HepG2 (cell line): ENCODE measurements around the gene CYB5D1. TPM values are rescaled to one million over a fixed set of nuclear protein-coding genes. Genes with fewer than 3 reads are reported as not detected.
A peak's percentile ranks its signal among the peaks of the same experiment; 100 is the strongest.

Experiments
- BCL6 ChIP-seq: IDR thresholded peaks from 2 replicates; pipeline ENCODE4 v1.6.1; 2016; ENCODE audit warnings: missing genetic modification reagents, missing compliant biosample characterization
- DMAP1 ChIP-seq: IDR thresholded peaks from 2 replicates; pipeline ENCODE4 v1.6.1; 2016
- FOXO1 ChIP-seq: sonication (generic); formaldehyde crosslinking; IDR thresholded peaks from 2 replicates; pipeline ENCODE4 v1.4.0; 2020; ENCODE audit warnings: missing genetic modification reagents
- GATA4 ChIP-seq: sonication (generic); IDR thresholded peaks from 2 replicates; pipeline ENCODE4 v1.6.1; 2016; ENCODE audit warnings: antibody characterized with exemption, low read depth, borderline replicate concordance
- GMEB1 ChIP-seq: sonication (generic); formaldehyde crosslinking; IDR thresholded peaks from 2 replicates; pipeline ENCODE4 v1.5.1; 2020; ENCODE audit warnings: missing genetic modification reagents, mild to moderate bottlenecking, borderline replicate concordance
- KAT8 ChIP-seq: IDR thresholded peaks from 2 replicates; pipeline ENCODE4 v1.6.1; 2016; ENCODE audit warnings: missing genetic modification reagents, missing compliant biosample characterization
- MED13 ChIP-seq: sonication (generic); formaldehyde crosslinking; IDR thresholded peaks from 2 replicates; pipeline ENCODE4 v1.5.0; 2020; ENCODE audit warnings: missing genetic modification reagents
- MYC ChIP-seq: sonication (generic); formaldehyde crosslinking; IDR thresholded peaks from 2 replicates; pipeline ENCODE4 v1.9.0; 2021; ENCODE audit warnings: missing genetic modification reagents, borderline replicate concordance
- NFATC3 ChIP-seq: sonication (generic); formaldehyde crosslinking; IDR thresholded peaks from 2 replicates; pipeline ENCODE4 v1.5.1; 2020; ENCODE audit warnings: mild to moderate bottlenecking, missing genetic modification reagents
- PCBP1 ChIP-seq: fragments of 200-400 bp; formaldehyde crosslinking; IDR thresholded peaks from 2 replicates; pipeline ENCODE4 v1.6.1; 2017; ENCODE audit warnings: mild to moderate bottlenecking, low read depth, low read length, borderline replicate concordance
- POLR2A ChIP-seq, 2 experiments: IDR thresholded peaks; 2 replicates each; pipeline ENCODE4 v1.6.1; 2011; ENCODE audit warnings: low read depth in 2 of 2, low read length in 2 of 2, mild to moderate bottlenecking in 1 of 2, moderate library complexity in 1 of 2; ENCODE audit not compliant: insufficient read depth in 1 of 2
- TBX3 ChIP-seq: fragments of 450-650 bp; IDR thresholded peaks from 2 replicates; pipeline ENCODE4 v1.6.1; 2017; ENCODE audit warnings: antibody characterized with exemption, mild to moderate bottlenecking, inconsistent platforms, borderline replicate concordance
- TIGD3 ChIP-seq: sonication (generic); formaldehyde crosslinking; IDR thresholded peaks from 2 replicates; pipeline ENCODE4 v1.5.1; 2020; ENCODE audit warnings: mild to moderate bottlenecking, missing genetic modification reagents, borderline replicate concordance
- ZBTB21 ChIP-seq: sonication (generic); formaldehyde crosslinking; IDR thresholded peaks from 2 replicates; pipeline ENCODE4 v1.4.0; 2020; ENCODE audit warnings: missing genetic modification reagents
- ZBTB25 ChIP-seq: IDR thresholded peaks from 2 replicates; pipeline ENCODE4 v1.6.1; 2018; ENCODE audit warnings: missing genetic modification reagents
- ZBTB7A ChIP-seq: sonication (generic); formaldehyde crosslinking; IDR thresholded peaks from 2 replicates; pipeline ENCODE4 v1.8.0; 2022; ENCODE audit warnings: mild to moderate bottlenecking, missing genetic modification reagents
- ZNF260 ChIP-seq: sonication (generic); formaldehyde crosslinking; IDR thresholded peaks from 2 replicates; pipeline ENCODE4 v1.4.0; 2020; ENCODE audit warnings: missing genetic modification reagents, low read depth, mild to moderate bottlenecking, borderline replicate concordance
- ZNF343 ChIP-seq: sonication (generic); formaldehyde crosslinking; IDR thresholded peaks from 2 replicates; pipeline ENCODE4 v1.4.0; 2020; ENCODE audit warnings: mild to moderate bottlenecking, missing genetic modification reagents
- ZNF607 ChIP-seq: sonication (generic); formaldehyde crosslinking; IDR thresholded peaks from 2 replicates; pipeline ENCODE4 v1.5.1; 2020; ENCODE audit warnings: missing genetic modification reagents, mild to moderate bottlenecking, borderline replicate concordance
- ZNF687 ChIP-seq: sonication (generic); formaldehyde crosslinking; IDR thresholded peaks from 2 replicates; pipeline ENCODE4 v1.5.1; 2020; ENCODE audit warnings: mild to moderate bottlenecking, missing genetic modification reagents, moderate library complexity
- ZNF7 ChIP-seq: IDR thresholded peaks from 2 replicates; pipeline ENCODE4 v1.6.1; 2016; ENCODE audit warnings: missing biosample characterization, missing genetic modification reagents
- ZNF850 ChIP-seq: sonication (generic); formaldehyde crosslinking; conservative IDR thresholded peaks from 2 replicates; pipeline ENCODE4 v1.9.0; 2021; ENCODE audit warnings: mild to moderate bottlenecking, missing genetic modification reagents
- polyA plus RNA-seq, 8 experiments: library from polyadenylated mRNA; depleted of rRNA in 3 of 8; stranded (reverse) in 7 of 8; unstranded in 1 of 8; fragments of >200 nt; fragmentation: Illumina TruSeq in 4 of 8; extraction: Trizol in 4 of 8; gene quantifications; 2 replicates each; pipeline versions ENCODE4 v1.2.1 to v1.2.3, GENCODE V29; 2011 to 2016; ENCODE audit warnings: low read depth in 4 of 8, missing spikeins in 1 of 8, mixed read lengths in 1 of 8; ENCODE audit not compliant: insufficient read depth in 1 of 8
- total RNA-seq, 5 experiments: library from RNA; depleted of rRNA; stranded (reverse); fragments of >200 nt; fragmentation: Illumina TruSeq; extraction: Trizol; gene quantifications; 2 replicates each; pipeline ENCODE4 v1.2.3, GENCODE V29; 2016; ENCODE audit warnings: low read depth in 1 of 5

The CYB5D1 gene
- total and polyA plus RNA-seq, 2 of the 13 experiments (the other 11 are each of a cell fraction or from before 2014, with no cell fraction given), result 8.9 to 17.0 TPM

GRCh38 chr17:7843536-7844291 lies 14.1 kb upstream of the CYB5D1 start (continued):
- TF ChIP-seq PCBP1 (0 out of 2 replicates have a peak, but pooled peaks have one; percentile 31), BCL6 (CRISPR knock-in tag) (peak; percentile 29; the same call in 1 of the 2 replicates), ZBTB25 (CRISPR knock-in tag) (0 out of 2 replicates have a peak, but pooled peaks have one; percentile 1), ZNF687 (CRISPR knock-in tag) (peak; percentile 66), ZBTB7A (peak; percentile 29; the same call in 1 of the 2 replicates), POLR2A (IDR thresholded peaks at IDR 0.05; ENCODE audit: insufficient read depth in 1 of 2, low read depth in 2 of 2, low read length in 2 of 2) (peak; percentile 58 to 69; a peak in 3 of 4 replicates), NFATC3 (CRISPR knock-in tag) (0 out of 2 replicates have a peak, but pooled peaks have one; percentile 57), GMEB1 (CRISPR knock-in tag) (0 out of 2 replicates have a peak, but pooled peaks have one; percentile 34), MYC (CRISPR knock-in tag) (peak; percentile 77), ZNF260 (CRISPR knock-in tag) (0 out of 2 replicates have a peak, but pooled peaks have one; percentile 50), ZNF7 (CRISPR knock-in tag) (no peak), ZNF850 (CRISPR knock-in tag) (no peak), TIGD3 (CRISPR knock-in tag) (no peak), ZNF607 (CRISPR knock-in tag) (0 out of 2 replicates have a peak, but pooled peaks have one; percentile 4), ZNF343 (CRISPR knock-in tag) (0 out of 2 replicates have a peak, but pooled peaks have one; percentile 32), GATA4 (0 out of 2 replicates have a peak, but pooled peaks have one; percentile 11), FOXO1 (CRISPR knock-in tag) (no peak; the same call in 1 of the 2 replicates), DMAP1 (peak; percentile 25; the same call in 1 of the 2 replicates), KAT8 (CRISPR knock-in tag) (0 out of 2 replicates have a peak, but pooled peaks have one; percentile 43), ZBTB21 (CRISPR knock-in tag) (peak; percentile 84), MED13 (CRISPR knock-in tag) (no peak), TBX3 (no peak)
